CD4-positive, alpha-beta T cell treated with Interferon gamma for 1 hour (primary cell): ENCODE measurements around the gene TUT4.

Experiments used
- DNase-seq: peaks from one replicate; pipeline ENCODE4 v3.0.0-alpha.2; 2020

Gene TUT4

DNA sequence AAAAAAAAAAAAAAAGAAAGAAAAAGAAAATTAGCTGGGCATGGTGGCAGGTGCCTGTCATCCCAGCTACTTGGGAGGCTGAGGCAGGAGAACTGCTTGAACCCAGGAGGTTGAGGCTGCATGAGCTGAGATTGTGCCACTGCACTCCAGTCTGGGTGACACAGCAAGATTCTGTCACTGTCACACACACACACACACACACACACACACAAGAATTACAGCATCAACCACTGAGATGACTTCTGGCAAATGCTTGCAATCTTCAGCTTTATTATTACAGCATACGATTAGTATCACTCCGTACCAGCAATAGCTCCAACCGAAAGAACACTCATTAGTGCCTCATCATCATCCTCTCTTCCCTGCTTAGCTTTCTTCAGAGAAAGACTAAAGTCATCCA lies 153.3 kb downstream of the TUT4 start:
- no peak for DNase-seq

DNA sequence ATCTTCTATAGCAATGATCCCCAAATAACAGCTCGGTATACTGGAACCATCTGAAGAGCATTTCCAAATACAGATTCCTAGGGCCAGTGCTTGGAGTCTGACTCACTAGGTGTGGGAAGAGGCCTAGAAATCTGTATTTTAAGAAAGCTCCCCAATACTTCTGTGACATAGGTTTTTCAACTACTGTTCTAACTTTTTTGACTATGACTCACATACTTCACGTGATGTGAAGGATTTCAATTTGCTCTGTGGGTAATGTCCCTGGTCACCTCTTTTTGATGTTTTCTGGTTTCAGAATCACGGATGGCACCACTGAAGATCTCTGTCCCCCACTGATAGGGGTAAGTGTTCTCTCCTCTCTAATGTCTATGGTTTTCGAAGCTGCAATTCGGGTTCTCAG lies 159.7 kb downstream of the TUT4 start:
- DNase-seq, result no peak

DNA sequence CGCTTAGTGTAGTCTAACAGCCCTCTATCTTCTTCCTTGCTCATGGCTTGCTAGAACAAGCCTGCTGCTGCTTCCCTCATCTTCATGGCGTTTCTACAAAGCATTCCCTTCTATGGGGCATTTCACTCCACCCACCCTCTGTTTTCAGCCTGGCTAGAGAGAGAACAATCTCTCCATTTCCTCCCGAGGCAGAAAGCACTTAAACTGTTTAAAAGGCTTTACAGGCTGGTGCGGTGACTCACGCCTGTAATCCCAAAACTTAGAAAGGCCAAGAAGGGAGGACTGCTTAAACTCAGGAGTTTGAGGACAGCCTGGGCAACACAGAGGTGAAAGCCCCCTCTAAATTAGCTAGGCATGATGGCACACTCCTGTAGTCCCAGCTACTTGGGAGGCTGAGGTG lies 166.4 kb downstream of the TUT4 start:
- no peak for DNase-seq

DNA sequence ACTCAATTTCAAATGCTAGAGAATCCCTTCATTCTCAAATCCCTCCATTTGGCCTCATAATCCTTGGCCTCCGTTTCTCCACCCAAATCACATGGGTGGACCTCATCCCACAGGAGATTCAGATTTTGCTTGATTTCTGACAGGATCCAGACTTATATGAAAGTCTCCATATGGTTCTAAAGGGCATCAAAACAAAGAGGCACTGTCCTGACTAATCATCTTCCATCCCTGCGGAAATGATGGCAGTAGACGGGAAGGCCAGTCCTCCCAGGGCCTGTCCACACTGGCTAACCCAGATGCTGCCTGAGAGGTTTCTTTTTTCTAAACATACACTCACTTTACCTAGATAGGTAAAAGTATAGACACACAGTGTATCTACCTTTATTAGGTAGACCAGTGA lies 167.5 kb downstream of the TUT4 start:
- DNase-seq, result no peak
